ENCODE results near the gene CRYZL1.
A peak's percentile ranks its signal among the peaks of the same experiment; 100 is the strongest.
"Not testable (repeated sequence)": the region's sequence is repeated elsewhere in the genome, so short reads cannot be mapped to it uniquely, and the experiment has no call there.

CRYZL1 gene

GRCh38 chr21:33584455-33584854 is 57.1 kb downstream of the CRYZL1 start:
- no peak overlapping the region for H4K8ac ChIP-seq (ENCODE audit: low read depth, low read length)
- H3K9ac ChIP-seq (ENCODE audit: low read length): no peak overlapping the region
- no peaks in the 10 kb centered on the region for H3K27me3 ChIP-seq (ENCODE audit: insufficient read depth, low read length, poor library complexity)
- no peak overlapping the region for H3K56ac ChIP-seq (ENCODE audit: low read length)
- H2AK5ac ChIP-seq (ENCODE audit: low read length): no peak overlapping the region
- H2BK120ac ChIP-seq (ENCODE audit: low read depth, low read length): no peak overlapping the region
- no peak overlapping the region for H2BK5ac ChIP-seq (ENCODE audit: low read length)
- H3K18ac ChIP-seq (ENCODE audit: low read length): no peak overlapping the region
- no peak overlapping the region for H4K5ac ChIP-seq (ENCODE audit: low read length)
- H3K79me2 ChIP-seq (ENCODE audit: control insufficient read depth, insufficient read depth, low read length): peaks cover 4% of the 10 kb centered on the region
- DNase-seq: no peak
- H3K4ac ChIP-seq (ENCODE audit: low read depth, low read length): no peak overlapping the region
- H2BK15ac ChIP-seq (replicated peaks; ENCODE audit: low read depth): no peak overlapping the region
- H3K79me1 ChIP-seq (ENCODE audit: low read length): peaks cover 2% of the 10 kb centered on the region
- no peak overlapping the region for H3K23ac ChIP-seq (ENCODE audit: low read length)
- no peak overlapping the region for H3K27ac ChIP-seq (ENCODE audit: low read depth, low read length)
- no CpG with 5 or more reads among the region's 3 CpGs for WGBS (ENCODE audit: extremely low coverage, insufficient coverage, low lambda C conversion rate)
- no peak overlapping the region for H3K4me3 ChIP-seq (ENCODE audit: low read length)
- peaks cover 2% of the 10 kb centered on the region for H3K4me1 ChIP-seq (ENCODE audit: control insufficient read depth, low read depth, low read length)
- no peak overlapping the region for H3K4me2 ChIP-seq (ENCODE audit: low read length)
- H3K36me3 ChIP-seq (ENCODE audit: control insufficient read depth, insufficient read depth, low read length): no peaks in the 10 kb centered on the region

DNA sequence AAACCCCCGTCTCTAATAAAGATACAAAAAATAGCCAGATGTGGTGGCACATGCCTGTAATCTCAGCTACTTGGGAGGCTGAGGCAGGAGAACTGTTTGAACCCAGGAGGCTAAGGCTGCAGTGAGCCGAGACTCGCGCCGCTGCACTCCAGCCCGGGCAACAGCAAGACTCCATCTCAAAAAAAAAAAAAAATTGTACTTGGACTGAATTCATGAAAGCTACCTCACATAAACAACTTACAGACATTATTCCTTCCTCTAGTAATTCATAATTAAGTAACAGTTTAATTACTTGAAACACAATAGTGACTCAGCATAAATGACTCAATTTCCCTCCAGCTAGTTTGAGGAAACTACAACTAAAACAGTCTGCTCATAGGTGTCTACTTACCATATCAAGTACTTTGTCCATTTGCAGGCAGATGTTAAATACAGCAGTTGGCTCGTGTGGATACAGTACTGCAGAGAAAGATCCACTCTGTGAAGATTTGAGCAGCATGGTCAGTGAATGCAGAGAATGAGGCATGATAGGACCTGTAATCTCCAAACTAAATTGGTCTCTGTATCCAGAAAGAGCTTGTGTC is 62.5 kb downstream of the CRYZL1 start:
- no peak overlapping the region for H3K23ac ChIP-seq (ENCODE audit: low read length)
- no peak overlapping the region for H3K18ac ChIP-seq (ENCODE audit: low read length)
- H3K27me3 ChIP-seq (ENCODE audit: insufficient read depth, low read length, poor library complexity): no peaks in the 10 kb centered on the region
- peaks cover 2% of the 10 kb centered on the region for H3K36me3 ChIP-seq (ENCODE audit: control insufficient read depth, insufficient read depth, low read length)
- no peaks in the 10 kb centered on the region for H3K4me1 ChIP-seq (ENCODE audit: control insufficient read depth, low read depth, low read length)
- DNase-seq: no peak
- H3K4me3 ChIP-seq (ENCODE audit: low read length): no peak overlapping the region
- WGBS (ENCODE audit: extremely low coverage, insufficient coverage, low lambda C conversion rate): no CpG with 5 or more reads among the region's 7 CpGs
- no peak overlapping the region for H3K9ac ChIP-seq (ENCODE audit: low read length)
- H3K79me1 ChIP-seq (ENCODE audit: low read length): no peaks in the 10 kb centered on the region
- no peak overlapping the region for H4K5ac ChIP-seq (ENCODE audit: low read length)
- H3K79me2 ChIP-seq (ENCODE audit: control insufficient read depth, insufficient read depth, low read length): no peaks in the 10 kb centered on the region
- no peak overlapping the region for H2BK15ac ChIP-seq (replicated peaks; ENCODE audit: low read depth)
- peak overlapping the region; percentile 56 for H3K56ac ChIP-seq (ENCODE audit: low read length)
- no peak overlapping the region for H3K4ac ChIP-seq (ENCODE audit: low read depth, low read length)
- H2BK5ac ChIP-seq (ENCODE audit: low read length): no peak overlapping the region
- no peak overlapping the region for H3K27ac ChIP-seq (ENCODE audit: low read depth, low read length)
- no peak overlapping the region for H2BK120ac ChIP-seq (ENCODE audit: low read depth, low read length)
- H4K8ac ChIP-seq (ENCODE audit: low read depth, low read length): no peak overlapping the region
- H2AK5ac ChIP-seq (ENCODE audit: low read length): no peak overlapping the region
- H3K4me2 ChIP-seq (ENCODE audit: low read length): no peak overlapping the region

DNA sequence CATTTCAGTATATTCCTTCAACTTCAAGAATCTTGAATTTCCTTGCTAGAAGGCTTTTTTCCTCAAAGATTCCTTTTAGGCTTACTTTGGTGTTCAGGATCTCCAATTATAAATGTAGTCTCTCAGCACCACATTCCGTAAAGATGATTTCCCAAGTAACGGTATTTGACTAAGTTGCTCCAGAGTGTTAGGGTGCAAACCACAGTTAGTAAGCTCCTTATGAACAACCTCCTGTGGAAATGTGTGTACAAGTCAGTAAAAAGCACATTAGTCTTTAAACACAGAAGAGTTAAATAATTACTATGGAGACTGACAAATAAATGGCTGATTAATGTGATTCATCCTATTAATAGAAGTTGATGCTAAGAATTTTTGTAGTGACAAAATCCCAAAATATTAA is 63.3 kb downstream of the CRYZL1 start:
- Histone ChIP-seq H3K27ac (ENCODE audit: low read depth, low read length) (no peak overlapping the region), H3K79me2 (ENCODE audit: control insufficient read depth, insufficient read depth, low read length) (no peaks in the 10 kb centered on the region), H2AK5ac (ENCODE audit: low read length) (no peak overlapping the region), H2BK15ac (replicated peaks; ENCODE audit: low read depth) (no peak overlapping the region), H2BK120ac (ENCODE audit: low read depth, low read length) (no peak overlapping the region), H4K5ac (ENCODE audit: low read length) (no peak overlapping the region), H3K56ac (ENCODE audit: low read length) (no peak overlapping the region), H3K4me2 (ENCODE audit: low read length) (no peak overlapping the region), H3K18ac (ENCODE audit: low read length) (no peak overlapping the region), H3K9ac (ENCODE audit: low read length) (no peak overlapping the region), H3K23ac (ENCODE audit: low read length) (no peak overlapping the region), H3K36me3 (ENCODE audit: control insufficient read depth, insufficient read depth, low read length) (peaks cover 4% of the 10 kb centered on the region), H3K4me3 (ENCODE audit: low read length) (no peak overlapping the region), H3K27me3 (ENCODE audit: insufficient read depth, low read length, poor library complexity) (no peaks in the 10 kb centered on the region), H3K4me1 (ENCODE audit: control insufficient read depth, low read depth, low read length) (no peaks in the 10 kb centered on the region), H4K8ac (ENCODE audit: low read depth, low read length) (no peak overlapping the region), H3K79me1 (ENCODE audit: low read length) (no peaks in the 10 kb centered on the region), H2BK5ac (ENCODE audit: low read length) (no peak overlapping the region), H3K4ac (ENCODE audit: low read depth, low read length) (no peak overlapping the region)
- no CpG with 5 or more reads among the region's 2 CpGs for WGBS (ENCODE audit: extremely low coverage, insufficient coverage, low lambda C conversion rate)
- DNase-seq: no peak

- not testable (repeated sequence) for H4K5ac ChIP-seq (ENCODE audit: low read length); H3K27me3 ChIP-seq (ENCODE audit: insufficient read depth, low read length, poor library complexity); H3K79me1 ChIP-seq (ENCODE audit: low read length); H2BK5ac ChIP-seq (ENCODE audit: low read length); DNase-seq; H4K8ac ChIP-seq (ENCODE audit: low read depth, low read length); H3K56ac ChIP-seq (ENCODE audit: low read length); H3K23ac ChIP-seq (ENCODE audit: low read length); H3K79me2 ChIP-seq (ENCODE audit: control insufficient read depth, insufficient read depth, low read length); H3K9ac ChIP-seq (ENCODE audit: low read length); H2BK120ac ChIP-seq (ENCODE audit: low read depth, low read length); H3K27ac ChIP-seq (ENCODE audit: low read depth, low read length); H3K4me2 ChIP-seq (ENCODE audit: low read length); H2BK15ac ChIP-seq (replicated peaks; ENCODE audit: low read depth); H3K4ac ChIP-seq (ENCODE audit: low read depth, low read length); H3K18ac ChIP-seq (ENCODE audit: low read length); H3K4me3 ChIP-seq (ENCODE audit: low read length); H2AK5ac ChIP-seq (ENCODE audit: low read length); H3K36me3 ChIP-seq (ENCODE audit: control insufficient read depth, insufficient read depth, low read length); H3K4me1 ChIP-seq (ENCODE audit: control insufficient read depth, low read depth, low read length)
- WGBS (ENCODE audit: extremely low coverage, insufficient coverage, low lambda C conversion rate): no CpG with 5 or more reads among the region's 2 CpGs
Observed at GRCh38 chr21:33576741-33577141, 64.8 kb downstream of the CRYZL1 start.

- Histone ChIP-seq H3K4ac (ENCODE audit: low read depth, low read length) (no peak overlapping the region), H4K8ac (ENCODE audit: low read depth, low read length) (no peak overlapping the region), H3K79me1 (ENCODE audit: low read length) (peaks cover 4% of the 10 kb centered on the region), H3K79me2 (ENCODE audit: control insufficient read depth, insufficient read depth, low read length) (peaks cover 4% of the 10 kb centered on the region), H2AK5ac (ENCODE audit: low read length) (no peak overlapping the region), H3K36me3 (ENCODE audit: control insufficient read depth, insufficient read depth, low read length) (peaks cover 11% of the 10 kb centered on the region), H3K4me1 (ENCODE audit: control insufficient read depth, low read depth, low read length) (no peaks in the 10 kb centered on the region), H2BK15ac (replicated peaks; ENCODE audit: low read depth) (no peak overlapping the region), H3K9ac (ENCODE audit: low read length) (no peak overlapping the region), H3K4me3 (ENCODE audit: low read length) (no peak overlapping the region), H4K5ac (ENCODE audit: low read length) (no peak overlapping the region), H3K27me3 (ENCODE audit: insufficient read depth, low read length, poor library complexity) (no peaks in the 10 kb centered on the region), H3K4me2 (ENCODE audit: low read length) (no peak overlapping the region), H2BK120ac (ENCODE audit: low read depth, low read length) (no peak overlapping the region), H3K56ac (ENCODE audit: low read length) (no peak overlapping the region), H3K18ac (ENCODE audit: low read length) (no peak overlapping the region), H3K23ac (ENCODE audit: low read length) (no peak overlapping the region), H3K27ac (ENCODE audit: low read depth, low read length) (no peak overlapping the region), H2BK5ac (ENCODE audit: low read length) (no peak overlapping the region)
- no CpG with 5 or more reads among the region's 3 CpGs for WGBS (ENCODE audit: extremely low coverage, insufficient coverage, low lambda C conversion rate)
- DNase-seq: no peak
Observed at GRCh38 chr21:33572350-33572749, 69.2 kb downstream of the CRYZL1 start.

DNA sequence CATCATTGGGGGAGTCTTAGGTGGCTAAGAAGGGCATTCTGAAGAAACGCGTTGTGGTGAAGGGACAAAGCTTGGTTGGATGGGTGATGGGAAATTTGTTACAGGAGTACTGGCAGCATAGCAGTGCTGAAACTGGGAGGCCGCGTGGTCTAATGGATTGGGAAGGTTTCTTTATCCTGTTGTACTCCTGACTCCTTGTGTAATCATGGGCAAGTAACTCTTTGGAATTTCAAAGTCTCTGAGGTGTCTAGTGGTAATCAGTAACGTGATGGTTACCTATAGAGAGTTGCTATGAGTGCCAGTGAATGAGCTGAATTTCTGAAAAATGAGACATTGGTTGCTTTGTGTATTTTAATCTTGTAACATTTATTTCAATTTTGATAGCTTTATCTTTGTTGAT is 71.5 kb downstream of the CRYZL1 start:
- H2BK5ac ChIP-seq (ENCODE audit: low read length): no peak overlapping the region
- no peak overlapping the region for H2BK120ac ChIP-seq (ENCODE audit: low read depth, low read length)
- no peaks in the 10 kb centered on the region for H3K27me3 ChIP-seq (ENCODE audit: insufficient read depth, low read length, poor library complexity)
- no peak overlapping the region for H3K4ac ChIP-seq (ENCODE audit: low read depth, low read length)
- no peak overlapping the region for H3K9ac ChIP-seq (ENCODE audit: low read length)
- H3K79me1 ChIP-seq (ENCODE audit: low read length): peaks cover 4% of the 10 kb centered on the region
- peaks cover 4% of the 10 kb centered on the region for H3K79me2 ChIP-seq (ENCODE audit: control insufficient read depth, insufficient read depth, low read length)
- no peak overlapping the region for H3K4me2 ChIP-seq (ENCODE audit: low read length)
- no peak overlapping the region for H2AK5ac ChIP-seq (ENCODE audit: low read length)
- H3K23ac ChIP-seq (ENCODE audit: low read length): no peak overlapping the region
- no peak overlapping the region for H3K27ac ChIP-seq (ENCODE audit: low read depth, low read length)
- no peak overlapping the region for H3K4me3 ChIP-seq (ENCODE audit: low read length)
- no peak for DNase-seq
- H2BK15ac ChIP-seq (replicated peaks; ENCODE audit: low read depth): no peak overlapping the region
- no peak overlapping the region for H3K56ac ChIP-seq (ENCODE audit: low read length)
- peaks cover 11% of the 10 kb centered on the region for H3K36me3 ChIP-seq (ENCODE audit: control insufficient read depth, insufficient read depth, low read length)
- no peaks in the 10 kb centered on the region for H3K4me1 ChIP-seq (ENCODE audit: control insufficient read depth, low read depth, low read length)
- no peak overlapping the region for H4K5ac ChIP-seq (ENCODE audit: low read length)
- H4K8ac ChIP-seq (ENCODE audit: low read depth, low read length): no peak overlapping the region
- WGBS (ENCODE audit: extremely low coverage, insufficient coverage, low lambda C conversion rate): no CpG with 5 or more reads among the region's 5 CpGs
- H3K18ac ChIP-seq (ENCODE audit: low read length): no peak overlapping the region
